ENCODE data around the gene DDX27. TPM values are rescaled to one million over a fixed set of nuclear protein-coding genes. Genes with fewer than 3 reads are reported as not detected.

The DDX27 gene
- total and polyA plus RNA-seq, 9 of the 15 experiments (the other 6 are each of a cell fraction or from before 2014, with no cell fraction given), result 17.9 to 79.3 (median 57.0) TPM

- TF ChIP-seq MGA (IDR thresholded peaks at IDR 0.05), result no peak
- TF ChIP-seq ZC3H8 (IDR thresholded peaks at IDR 0.05), result no peak
- no peak for TF ChIP-seq JUNB (CRISPR knock-in tag; conservative IDR thresholded peaks at IDR 0.05)
- TF ChIP-seq PHB (CRISPR knock-in tag; IDR thresholded peaks at IDR 0.05), result no peak
- no peak for TF ChIP-seq ZNF184 (CRISPR knock-in tag; IDR thresholded peaks at IDR 0.05)
- TF ChIP-seq ZBTB49 (CRISPR knock-in tag; IDR thresholded peaks at IDR 0.05; ENCODE audit: borderline replicate concordance), result no peak
Observed at GRCh38 chr20:49225896-49226295, 6.7 kb downstream of the DDX27 start (continued).
